Vagina (tissue), 2 donors: ENCODE data around the gene PTPRN2.

ENCODE experiments used
- CTCF ChIP-seq, 3 experiments: fragments of 450-650 bp in 2 of 3; fragments of 200-600 bp in 1 of 3; sonication (generic) in 1 of 3; IDR thresholded peaks; one replicate each; pipeline ENCODE4 v1.5.1; 2017 to 2019; ENCODE audit warnings: antibody characterized with exemption in 3 of 3, mild to moderate bottlenecking in 2 of 3, moderate library complexity in 2 of 3
- POLR2A ChIP-seq, 2 donors: fragments of 450-650 bp; IDR thresholded peaks; one replicate each; pipeline ENCODE4 v1.6.1; 2017; ENCODE audit warnings: antibody characterized with exemption in 2 of 2, mild to moderate bottlenecking in 2 of 2, moderate library complexity in 2 of 2
- POLR2AphosphoS5 ChIP-seq, 2 donors: sonication (generic); formaldehyde crosslinking; IDR thresholded peaks; one replicate each; pipeline ENCODE4 v1.9.0; 2017; ENCODE audit warnings: antibody characterized with exemption in 2 of 2, mild to moderate bottlenecking in 2 of 2, low read depth in 1 of 2; ENCODE audit not compliant: insufficient read depth in 1 of 2

DNA sequence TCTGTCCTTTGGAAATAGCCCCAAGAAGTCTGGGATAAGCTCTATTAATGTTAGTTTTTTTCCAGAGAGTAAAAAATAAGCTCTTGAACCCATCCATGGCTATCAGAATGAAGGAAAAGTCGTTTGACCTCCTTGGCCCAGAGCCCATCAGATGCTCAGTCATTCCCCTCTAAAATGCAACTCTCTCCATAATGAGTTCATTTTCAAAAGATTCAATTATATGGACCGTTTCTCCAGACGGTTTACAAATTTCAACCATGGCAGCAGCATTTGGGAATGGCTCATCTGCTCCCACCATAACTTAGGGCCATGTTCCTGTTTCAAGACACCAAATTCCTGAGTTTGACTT lies 220.0 kb downstream of the PTPRN2 start:
- TF ChIP-seq POLR2A (IDR thresholded peaks at IDR 0.05) (no peak), CTCF (IDR thresholded peaks at IDR 0.05) (no peak), POLR2AphosphoS5 (IDR thresholded peaks at IDR 0.05; ENCODE audit: insufficient read depth in 1 of 2, low read depth in 1 of 2) (no peak)
